GM18858 (cell line): ENCODE data around the gene MSX1.

ENCODE experiments used
- ATAC-seq: cut with Tn5 transposase; IDR thresholded peaks from one replicate; pipeline ENCODE4 v1.9.1; 2021; ENCODE audit not compliant: unreplicated experiment

The MSX1 gene

GRCh38 chr4:4840351-4840750 is 19.1 kb upstream of the MSX1 start:
- no peak for ATAC-seq

GRCh38 chr4:4841156-4841555 is 18.3 kb upstream of the MSX1 start:
- ATAC-seq = no peak

GRCh38 chr4:4842476-4843441 is 16.7 kb upstream of the MSX1 start:
- no peak for ATAC-seq

GRCh38 chr4:4843635-4844291 is 15.7 kb upstream of the MSX1 start:
- no peak for ATAC-seq

- no peak for ATAC-seq
Measured at GRCh38 chr4:4845027-4845426, 14.4 kb upstream of the MSX1 start.

- ATAC-seq = no peak
Measured at GRCh38 chr4:4847011-4847410, 12.5 kb upstream of the MSX1 start.

GRCh38 chr4:4848540-4848939 is 10.9 kb upstream of the MSX1 start:
- ATAC-seq = no peak

GRCh38 chr4:4849106-4849505 is 10.4 kb upstream of the MSX1 start:
- no peak for ATAC-seq

GRCh38 chr4:4849524-4850193 is 9.8 kb upstream of the MSX1 start:
- ATAC-seq = no peak

GRCh38 chr4:4851081-4851480 is 8.4 kb upstream of the MSX1 start:
- ATAC-seq = no peak

- ATAC-seq = no peak
Measured at GRCh38 chr4:4851906-4852305, 7.6 kb upstream of the MSX1 start.

GRCh38 chr4:4852591-4853362 is 6.7 kb upstream of the MSX1 start:
- no peak for ATAC-seq

- no peak for ATAC-seq
Measured at GRCh38 chr4:4853371-4853823, 6.1 kb upstream of the MSX1 start.

GRCh38 chr4:4853921-4854648 is 5.4 kb upstream of the MSX1 start:
- ATAC-seq = no peak

GRCh38 chr4:4854649-4855295 is 4.7 kb upstream of the MSX1 start:
- no peak for ATAC-seq

GRCh38 chr4:4855301-4856070 is 4.0 kb upstream of the MSX1 start:
- ATAC-seq = no peak

- ATAC-seq = no peak
Measured at GRCh38 chr4:4856071-4857000, 3.1 kb upstream of the MSX1 start.
